ENCODE measurements around the gene GAPVD1.
"Not testable (repeated sequence)": the region's sequence is repeated elsewhere in the genome, so short reads cannot be mapped to it uniquely, and the experiment has no call there.

GAPVD1 gene

GRCh38 chr9:125374443-125375309 lies 113.0 kb downstream of the GAPVD1 start:
- peak; percentile 83 for DNase-seq (ENCODE audit: low read depth)

GRCh38 chr9:125375820-125376219 lies 114.2 kb downstream of the GAPVD1 start:
- DNase-seq (ENCODE audit: low read depth), result no peak

GRCh38 chr9:125376261-125377226 lies 114.9 kb downstream of the GAPVD1 start:
- DNase-seq (ENCODE audit: low read depth), result no peak

- DNase-seq (ENCODE audit: low read depth), result no peak
Measured at GRCh38 chr9:125377584-125378250, 116.1 kb downstream of the GAPVD1 start.

- no peak for DNase-seq (ENCODE audit: low read depth)
Measured at GRCh38 chr9:125378778-125379177, 117.2 kb downstream of the GAPVD1 start.

GRCh38 chr9:125379208-125379607 lies 117.6 kb downstream of the GAPVD1 start:
- DNase-seq (ENCODE audit: low read depth), result no peak

- DNase-seq (ENCODE audit: low read depth), result peak; percentile 73
Measured at GRCh38 chr9:125380406-125380805, 118.8 kb downstream of the GAPVD1 start.

GRCh38 chr9:125387861-125388524 lies 126.4 kb downstream of the GAPVD1 start:
- DNase-seq (ENCODE audit: low read depth), result no peak

GRCh38 chr9:125388978-125389377 lies 127.4 kb downstream of the GAPVD1 start:
- DNase-seq (ENCODE audit: low read depth), result no peak

GRCh38 chr9:125391704-125392103 lies 130.1 kb downstream of the GAPVD1 start:
- DNase-seq (ENCODE audit: low read depth), result peak; percentile 45

- peak; percentile 89 for DNase-seq (ENCODE audit: low read depth)
Measured at GRCh38 chr9:125393426-125393825, 131.8 kb downstream of the GAPVD1 start.

- no peak for DNase-seq (ENCODE audit: low read depth)
Measured at GRCh38 chr9:125396799-125397198, 135.2 kb downstream of the GAPVD1 start.

- no peak for DNase-seq (ENCODE audit: low read depth)
Measured at GRCh38 chr9:125397736-125398135, 136.1 kb downstream of the GAPVD1 start.

GRCh38 chr9:125398243-125398642 lies 136.6 kb downstream of the GAPVD1 start:
- DNase-seq (ENCODE audit: low read depth), result no peak

- no peak for DNase-seq (ENCODE audit: low read depth)
Measured at GRCh38 chr9:125399165-125399564, 137.5 kb downstream of the GAPVD1 start.

- no peak for DNase-seq (ENCODE audit: low read depth)
Measured at GRCh38 chr9:125399666-125400065, 138.0 kb downstream of the GAPVD1 start.

GRCh38 chr9:125400232-125400631 lies 138.6 kb downstream of the GAPVD1 start:
- DNase-seq (ENCODE audit: low read depth), result not testable (repeated sequence)

- DNase-seq (ENCODE audit: low read depth), result peak; percentile 28
Measured at GRCh38 chr9:125400725-125401716, 139.4 kb downstream of the GAPVD1 start.

GRCh38 chr9:125404733-125405132 lies 143.1 kb downstream of the GAPVD1 start:
- DNase-seq (ENCODE audit: low read depth), result no peak

Data from ELR (cell line).